ENCODE results near the gene CD200R1.

CD200R1 gene, protein sequence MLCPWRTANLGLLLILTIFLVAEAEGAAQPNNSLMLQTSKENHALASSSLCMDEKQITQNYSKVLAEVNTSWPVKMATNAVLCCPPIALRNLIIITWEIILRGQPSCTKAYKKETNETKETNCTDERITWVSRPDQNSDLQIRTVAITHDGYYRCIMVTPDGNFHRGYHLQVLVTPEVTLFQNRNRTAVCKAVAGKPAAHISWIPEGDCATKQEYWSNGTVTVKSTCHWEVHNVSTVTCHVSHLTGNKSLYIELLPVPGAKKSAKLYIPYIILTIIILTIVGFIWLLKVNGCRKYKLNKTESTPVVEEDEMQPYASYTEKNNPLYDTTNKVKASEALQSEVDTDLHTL

DNA sequence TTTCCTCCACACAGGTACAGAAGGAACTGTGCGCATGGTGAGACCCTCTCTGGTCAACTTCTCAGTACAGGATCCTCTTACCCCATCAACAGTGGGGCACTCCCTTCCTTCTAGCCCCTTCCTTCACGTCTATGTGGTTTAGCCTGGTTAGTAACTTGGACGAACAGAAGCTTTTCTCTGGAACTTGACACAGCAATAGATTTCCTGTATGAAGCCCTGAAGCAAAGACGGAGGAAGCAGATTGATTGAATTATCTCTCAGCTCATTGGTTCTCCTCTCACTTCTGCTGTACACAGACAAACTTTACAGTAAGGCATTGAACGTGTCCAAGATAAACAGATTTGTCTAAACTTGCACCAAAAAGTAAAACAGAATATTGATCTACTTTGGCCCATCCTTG is at the start of gene CD200R1:
CD200R1 (minus strand) TSS at position 210 of the 400 bp plus-strand sequence. CDS start 246 bp downstream, outside the sequence.
- DNase-seq = peak; percentile 45

DNA sequence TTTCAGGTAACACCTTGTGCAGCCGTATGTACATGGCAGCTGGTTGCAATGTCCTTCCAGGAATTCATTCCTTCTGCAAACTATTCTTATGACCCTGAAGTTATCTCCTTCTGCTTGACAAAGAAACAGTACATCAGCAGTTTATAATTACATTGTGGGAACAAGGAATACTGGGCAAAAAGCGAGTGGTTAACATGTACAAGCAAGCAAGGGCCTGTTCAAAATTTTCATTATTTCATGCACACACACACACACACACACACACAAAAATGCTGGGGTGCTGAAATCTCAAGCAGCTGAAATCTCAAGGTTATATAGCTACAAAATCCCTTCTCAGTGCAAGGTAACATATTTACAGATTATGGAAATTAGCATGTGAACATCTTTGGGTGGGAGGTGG is 46.6 kb upstream of the CD200R1 start:
- DNase-seq = no peak

DNA sequence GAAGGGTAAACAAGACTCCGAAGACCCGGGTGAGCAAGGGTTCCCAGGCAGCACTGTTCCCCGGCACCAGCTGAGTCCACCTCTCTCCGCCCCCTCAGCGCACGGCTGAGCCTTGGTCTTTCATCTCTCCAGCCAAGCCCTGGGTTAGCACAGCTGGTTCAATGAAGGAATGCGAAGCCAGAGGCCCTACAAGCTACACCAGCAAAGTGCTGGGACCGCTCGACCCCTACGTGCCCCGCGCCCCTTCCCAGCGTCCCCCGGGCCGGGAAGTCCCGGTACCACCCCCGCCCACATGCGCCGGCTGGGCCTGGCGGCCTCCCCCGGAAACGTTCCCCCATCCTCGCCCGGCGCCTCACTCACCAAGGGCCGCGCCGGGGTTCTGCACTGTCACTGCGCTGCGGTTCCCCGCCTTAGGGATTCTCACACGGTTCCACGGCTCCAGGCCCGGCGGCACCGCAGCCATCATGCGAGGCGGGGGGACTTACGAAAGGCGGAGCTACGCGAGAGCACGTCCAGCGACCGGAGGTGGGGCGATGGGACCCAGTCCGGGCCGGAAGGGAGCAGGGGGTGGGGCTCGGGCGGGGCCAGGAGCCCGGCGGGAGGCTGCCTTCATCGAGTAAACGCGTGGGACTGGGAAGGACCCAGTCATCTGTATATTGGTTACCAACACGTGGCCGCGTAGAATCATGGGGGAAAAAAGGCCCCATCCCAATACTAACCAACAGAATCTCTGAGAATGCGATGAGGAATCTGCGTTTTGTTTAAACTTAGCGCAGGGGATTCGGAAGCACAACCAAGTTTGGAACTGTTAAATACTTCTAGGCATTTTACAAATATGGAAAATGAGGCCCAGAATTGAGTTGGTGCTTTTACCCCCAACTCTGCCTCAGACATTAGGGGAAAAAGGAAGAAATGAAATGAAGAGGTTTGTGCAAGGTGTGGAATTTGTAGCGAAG is 44.6 kb upstream of the CD200R1 start:
- peak; percentile 88 for DNase-seq

DNA sequence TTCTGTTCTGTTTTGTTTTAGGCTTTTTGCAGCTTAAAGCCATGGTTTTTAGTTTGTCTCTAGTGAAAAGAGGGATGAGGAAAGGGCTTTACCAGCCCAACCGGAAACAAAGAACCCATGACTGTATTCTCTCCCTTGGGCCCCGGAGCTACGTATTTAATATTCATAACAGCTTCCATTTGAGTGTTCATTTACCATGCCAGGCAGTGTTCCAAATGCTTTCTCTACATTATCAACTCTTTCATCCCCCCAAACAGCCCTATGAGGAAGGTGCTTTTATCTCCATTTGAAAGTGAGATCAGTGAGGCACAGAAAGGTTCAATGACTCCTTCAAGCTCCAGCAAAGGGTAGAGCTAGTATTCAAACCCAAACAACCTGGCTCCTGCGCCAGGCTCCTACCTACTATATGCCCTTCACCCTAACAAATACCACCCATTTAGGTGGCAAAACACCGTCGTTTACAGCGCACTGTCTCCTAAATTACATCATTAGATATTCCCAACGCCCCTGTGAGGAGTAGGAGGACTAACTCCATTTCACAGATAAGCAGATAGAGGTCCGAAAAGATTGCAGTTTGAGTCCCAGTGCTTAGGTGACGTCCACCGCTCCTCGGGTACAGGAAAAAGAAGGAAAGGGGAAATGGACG is 43.8 kb upstream of the CD200R1 start:
- DNase-seq = peak; percentile 44

DNA sequence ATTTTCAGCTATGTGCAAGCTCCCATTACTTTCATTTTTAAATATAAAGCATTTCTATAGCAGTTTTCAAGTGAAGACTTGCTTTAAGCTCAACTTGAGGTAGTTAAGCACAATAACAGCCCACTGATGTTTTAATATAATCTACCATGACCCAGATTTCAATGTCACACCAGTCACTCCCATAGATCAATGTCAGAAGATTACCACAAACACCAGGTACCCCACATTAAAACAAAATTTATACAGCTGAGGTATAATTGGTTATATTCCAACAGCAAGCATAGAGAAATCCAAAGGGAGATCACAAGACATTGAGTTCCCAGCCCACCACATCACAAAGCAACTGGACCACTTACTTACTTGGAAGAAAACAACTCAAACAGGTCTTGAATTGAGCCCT is 38.7 kb upstream of the CD200R1 start:
- no peak for DNase-seq

DNA sequence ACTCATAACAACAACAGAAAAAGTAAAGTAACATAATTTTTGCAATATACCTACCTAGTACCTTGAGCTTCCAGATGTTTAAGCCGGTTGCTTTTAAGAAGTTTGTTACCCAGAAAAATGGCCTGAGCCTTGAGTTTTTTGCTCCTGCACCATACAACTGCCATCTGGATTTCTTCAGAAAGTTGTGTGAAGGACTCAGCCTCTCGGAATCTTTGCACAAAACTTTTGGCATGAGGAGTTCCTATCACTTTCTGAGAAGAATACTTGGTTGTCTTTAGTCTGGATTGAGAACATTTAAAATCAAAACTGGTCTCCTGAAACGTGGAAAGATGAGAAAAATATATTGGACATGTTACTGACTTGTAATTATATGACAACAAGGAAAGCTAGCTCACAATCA is 33.2 kb upstream of the CD200R1 start:
- no peak for DNase-seq

DNA sequence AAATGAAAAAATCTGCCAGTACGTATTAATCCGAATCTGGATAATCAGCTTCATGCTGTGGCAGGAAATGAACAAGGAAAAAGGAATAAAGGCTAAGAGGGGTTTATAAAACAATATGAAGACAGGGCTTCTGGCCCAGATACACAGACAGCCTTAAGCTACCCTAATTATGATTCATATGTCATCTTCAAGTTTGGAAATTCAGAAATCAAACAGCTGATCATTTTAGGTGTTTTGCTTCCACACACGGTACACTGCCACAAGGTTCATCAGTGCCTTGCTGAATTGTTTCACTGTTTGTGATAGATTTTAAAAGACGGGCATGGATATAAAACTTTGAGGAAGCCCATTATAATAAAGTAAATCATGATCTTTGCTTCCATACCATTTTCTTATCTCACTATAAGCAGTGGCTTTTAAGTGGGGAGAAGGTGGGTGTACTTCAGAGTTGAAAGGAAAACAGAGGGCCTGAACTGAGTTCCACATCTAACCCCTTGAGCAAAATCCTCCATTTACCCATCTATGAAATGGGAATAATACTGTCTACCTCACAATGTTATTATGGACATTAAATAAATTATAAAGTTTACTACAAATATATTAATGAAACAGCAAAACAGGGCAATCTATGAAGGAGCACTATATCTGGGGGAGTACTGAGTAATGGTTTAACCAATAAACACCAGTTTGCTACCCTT is 31.6 kb upstream of the CD200R1 start:
- DNase-seq = peak; percentile 47

DNA sequence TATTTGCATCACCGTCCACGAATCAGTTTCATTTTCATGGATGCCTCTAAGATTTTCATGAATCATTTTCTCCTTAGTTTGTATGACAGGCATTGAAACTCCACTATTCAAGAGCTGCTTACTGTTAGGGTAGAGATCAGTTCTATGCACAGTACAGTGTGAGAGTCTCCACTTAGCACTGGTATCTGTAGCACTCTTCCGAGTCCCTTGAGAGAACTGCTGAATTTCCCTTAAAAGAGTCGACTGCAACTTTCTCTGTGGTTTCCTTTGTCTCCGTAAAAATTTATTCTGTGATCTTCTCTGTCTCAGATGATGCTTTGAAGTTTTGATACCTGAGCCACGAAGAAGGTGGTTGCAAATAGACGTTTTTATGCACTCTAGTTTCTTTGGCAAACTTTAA is 30.7 kb upstream of the CD200R1 start:
- peak; percentile 77 for DNase-seq

DNA sequence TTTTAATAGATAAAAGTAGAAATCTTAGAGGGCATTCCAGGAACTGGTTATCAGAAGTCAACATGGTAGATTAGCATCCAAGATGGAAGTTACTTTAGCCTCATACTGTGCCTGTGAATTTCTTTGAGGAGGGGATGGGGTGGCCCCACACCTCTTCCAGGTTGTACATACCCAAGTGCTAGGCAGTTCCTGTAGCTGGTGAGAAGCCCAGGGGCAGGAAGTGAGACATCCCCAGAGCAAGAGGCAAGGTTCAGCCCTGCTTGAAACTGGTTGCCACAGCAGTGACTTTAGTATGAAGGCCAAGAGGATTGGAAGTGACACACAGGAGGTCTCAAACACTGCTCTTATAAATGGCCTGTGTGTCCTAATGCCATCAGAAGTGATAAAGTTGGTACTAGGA is 27.8 kb upstream of the CD200R1 start:
- DNase-seq = peak; percentile 59

DNA sequence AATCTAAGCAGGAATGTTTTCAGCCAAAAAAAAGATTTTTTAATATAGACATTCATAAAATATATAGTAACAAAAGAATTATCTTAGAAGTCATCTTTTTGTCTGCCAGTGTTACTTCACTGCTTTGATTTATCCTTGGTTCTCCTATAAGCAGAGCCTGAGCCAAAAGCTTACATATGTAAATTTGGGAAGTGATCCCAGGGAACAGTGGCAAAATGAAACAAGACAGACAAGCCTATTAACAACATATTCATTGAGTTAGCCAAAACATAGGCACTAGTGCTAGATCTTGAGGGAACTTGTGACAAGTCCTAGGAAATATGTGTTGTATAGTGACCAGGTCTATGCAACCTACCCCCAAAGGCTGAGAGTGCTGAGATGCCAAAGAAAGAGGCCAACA is 27.1 kb upstream of the CD200R1 start:
- no peak for DNase-seq

DNA sequence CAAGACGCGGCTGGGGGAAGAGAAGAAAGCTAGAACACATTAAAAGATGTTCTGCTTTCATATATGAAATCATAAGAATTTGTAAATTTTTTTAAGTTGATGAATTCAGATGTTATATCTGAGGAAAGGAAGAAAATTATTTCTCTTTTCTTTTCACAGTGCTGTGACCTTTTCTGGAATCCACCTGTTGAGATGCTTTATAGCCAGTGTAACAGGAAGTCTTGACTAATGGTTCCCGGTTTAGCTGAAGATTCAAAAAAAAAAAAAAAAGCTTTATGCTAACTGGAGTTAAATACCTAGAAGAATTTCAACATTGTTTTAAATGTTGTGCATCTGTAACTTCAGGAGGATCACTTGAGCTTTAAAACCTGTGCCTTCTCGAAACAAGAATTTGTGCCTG is 25.8 kb upstream of the CD200R1 start:
- DNase-seq = no peak

DNA sequence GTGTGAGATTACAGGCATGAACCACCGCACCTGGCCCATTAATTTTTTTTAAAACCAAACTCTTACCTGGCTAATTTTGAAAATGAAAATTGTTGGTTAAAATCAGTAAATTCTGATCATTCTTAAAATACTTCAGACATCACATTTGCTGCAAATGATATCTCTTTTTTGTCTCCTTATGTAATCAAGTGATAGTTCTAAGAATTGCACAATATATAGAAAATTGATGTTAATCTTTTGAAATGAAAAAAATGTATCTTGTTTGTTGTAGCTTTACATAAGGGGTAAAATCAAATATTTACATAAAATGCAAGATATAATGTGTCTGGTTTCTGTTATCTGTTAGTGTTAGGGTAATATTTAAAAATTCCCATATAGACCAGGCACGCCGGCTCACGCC is 20.9 kb upstream of the CD200R1 start:
- DNase-seq = no peak

DNA sequence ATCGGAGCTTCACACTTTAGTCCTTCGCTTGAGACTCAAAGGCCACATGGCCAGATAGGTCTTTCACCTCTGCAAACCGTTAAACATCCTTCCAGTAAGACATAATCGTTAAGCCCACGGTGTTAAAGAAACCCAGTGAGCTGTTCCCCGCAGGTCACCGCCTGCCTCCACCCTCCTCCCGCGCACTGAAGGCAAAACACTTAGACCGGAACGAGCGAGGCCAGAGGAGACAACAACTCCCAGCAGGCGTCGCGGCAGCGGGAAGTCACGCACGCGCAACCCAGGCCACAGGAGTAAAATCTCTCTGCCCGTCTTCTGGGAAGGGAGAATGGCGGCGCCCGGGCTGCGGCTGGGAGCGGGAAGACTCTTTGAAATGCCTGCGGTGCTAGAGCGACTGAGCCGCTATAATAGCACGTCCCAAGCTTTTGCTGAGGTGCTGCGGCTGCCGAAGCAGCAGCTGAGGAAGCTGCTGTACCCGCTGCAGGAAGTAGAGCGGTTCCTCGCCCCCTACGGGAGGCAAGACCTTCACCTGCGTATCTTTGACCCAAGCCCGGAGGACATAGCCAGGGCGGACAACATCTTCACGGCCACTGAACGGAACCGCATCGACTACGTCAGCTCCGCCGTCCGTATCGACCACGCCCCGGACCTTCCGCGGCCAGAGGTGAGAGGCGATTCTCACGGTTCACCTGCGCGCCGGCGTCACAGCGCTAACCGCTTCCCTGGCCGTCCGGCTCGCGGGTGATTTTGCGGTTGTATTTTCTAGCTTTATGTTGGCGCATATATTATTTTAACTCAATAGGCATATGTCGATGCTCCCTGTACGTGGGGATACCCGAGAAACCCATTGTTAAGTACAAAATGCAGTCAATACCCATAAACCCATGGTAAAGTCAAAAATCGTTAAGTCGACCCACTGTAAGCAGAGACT is 16.0 kb upstream of the CD200R1 start, which contains the start of gene GTPBP8:
GTPBP8 (plus strand) TSS at position 313 of the 931 bp plus-strand sequence; CDS start at position 329, 16 bp downstream.
- peak; percentile 89 for DNase-seq

DNA sequence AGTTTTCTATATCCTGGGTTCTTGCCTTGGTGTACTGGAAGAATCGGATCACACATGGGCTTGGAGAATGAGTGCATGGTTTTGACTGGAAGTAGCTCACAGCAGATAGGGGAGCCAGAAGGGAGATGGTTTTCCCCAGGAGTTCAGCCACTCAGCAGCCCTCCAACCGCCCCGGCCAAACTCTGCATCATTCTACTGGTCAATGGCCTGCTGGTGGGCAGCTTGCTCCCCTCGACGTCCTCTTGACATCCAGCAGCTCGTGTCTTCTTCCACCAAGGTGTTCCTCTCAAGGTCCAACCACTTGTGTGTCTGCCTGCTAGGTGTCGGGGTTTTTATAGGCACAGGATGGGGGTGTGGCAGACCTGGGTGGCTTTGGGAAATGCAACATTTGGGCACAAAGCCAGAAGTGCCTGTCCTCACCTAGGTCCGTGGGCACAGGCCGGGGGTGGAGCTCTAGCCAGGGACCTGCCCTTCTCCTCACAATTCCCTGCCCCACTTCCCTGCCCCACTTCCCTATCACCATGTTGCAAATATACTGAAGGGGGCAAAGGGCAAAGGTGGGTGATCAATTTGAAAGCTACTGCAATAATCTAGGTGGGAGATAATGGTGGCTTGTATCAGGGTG is 12.9 kb upstream of the CD200R1 start:
- DNase-seq = no peak

DNA sequence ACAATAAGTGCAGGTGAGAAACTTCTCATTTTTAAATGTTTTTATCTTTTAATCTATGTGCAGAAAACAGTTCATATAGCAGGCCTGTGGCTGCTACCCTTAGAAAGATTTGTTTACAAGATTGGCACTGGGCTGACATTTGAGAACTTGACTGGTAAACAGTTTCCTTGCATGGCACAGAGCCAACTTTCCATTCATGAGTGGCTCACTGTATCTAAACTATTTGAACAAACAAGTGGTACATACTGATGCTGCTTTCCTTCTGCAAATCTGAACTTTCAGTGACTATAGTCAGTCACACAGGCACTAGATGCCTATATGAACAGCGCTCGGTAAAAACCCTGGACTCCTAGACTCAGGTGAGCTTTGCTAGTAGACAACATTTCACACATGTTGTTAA is 9.6 kb upstream of the CD200R1 start:
- DNase-seq = peak; percentile 59

DNA sequence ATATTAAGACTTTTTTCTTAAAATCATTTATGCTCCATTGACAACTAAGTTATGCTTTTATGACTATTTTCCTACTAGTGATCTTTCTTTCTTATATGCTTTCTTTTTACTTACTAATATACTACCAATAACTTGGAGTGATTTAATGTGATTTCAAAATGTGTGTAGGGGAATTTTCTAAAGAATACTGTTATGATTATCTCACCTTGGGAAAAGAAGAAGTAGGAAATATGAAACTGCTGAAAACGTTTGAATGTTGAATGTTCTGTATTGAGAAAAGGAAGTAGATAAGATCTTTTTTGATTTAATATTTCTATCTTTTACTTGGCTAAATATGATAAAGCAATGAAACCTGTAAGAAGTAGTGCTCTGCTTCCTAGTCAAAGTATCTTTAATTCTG is 7.8 kb upstream of the CD200R1 start:
- no peak for DNase-seq

DNA sequence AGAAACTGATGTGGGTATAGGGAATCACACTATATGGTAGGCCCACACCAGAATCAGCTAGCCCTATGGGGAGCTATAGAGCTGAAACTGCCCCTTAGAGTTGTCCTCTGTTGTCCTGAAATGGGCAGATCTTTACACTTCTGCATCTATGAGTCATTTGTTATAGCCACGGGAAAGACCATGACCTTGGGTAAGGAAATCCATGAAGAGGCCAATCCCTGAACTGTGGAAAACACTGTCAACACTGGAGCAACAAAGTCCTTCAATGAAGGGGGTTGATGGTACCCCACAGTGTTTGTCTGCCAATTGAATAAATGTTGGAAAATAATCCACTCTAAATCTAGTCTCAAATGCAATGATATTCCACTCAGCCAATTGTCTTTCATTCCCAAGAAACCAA is 5.2 kb upstream of the CD200R1 start:
- DNase-seq = no peak

DNA sequence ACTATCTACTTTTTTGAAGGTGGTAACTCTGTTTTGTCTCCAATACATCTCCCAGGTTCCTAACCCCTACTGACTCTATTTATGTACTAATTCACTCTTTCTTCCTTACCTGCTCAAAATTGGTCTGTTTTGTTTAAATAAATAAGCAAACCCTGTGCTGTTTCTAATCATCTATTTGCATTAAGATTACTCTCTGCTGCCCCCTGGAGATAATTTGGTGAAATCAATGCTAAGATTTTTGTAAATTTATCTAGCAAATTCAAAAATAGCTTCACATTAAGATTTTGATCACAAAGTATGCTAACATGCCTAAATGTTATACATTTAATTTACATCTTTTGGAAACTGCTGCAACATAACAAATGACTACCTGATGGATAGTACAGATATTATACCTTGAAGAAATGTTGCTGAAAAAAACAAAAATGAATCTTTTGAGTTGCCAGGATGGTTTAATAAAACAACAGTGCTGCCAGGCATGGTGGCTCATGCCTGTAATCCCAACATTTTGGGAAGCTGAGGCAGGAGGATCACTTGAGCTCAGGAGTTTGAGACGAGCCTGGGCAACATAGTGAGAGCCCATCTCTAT is 4.4 kb upstream of the CD200R1 start:
- peak; percentile 78 for DNase-seq

DNA sequence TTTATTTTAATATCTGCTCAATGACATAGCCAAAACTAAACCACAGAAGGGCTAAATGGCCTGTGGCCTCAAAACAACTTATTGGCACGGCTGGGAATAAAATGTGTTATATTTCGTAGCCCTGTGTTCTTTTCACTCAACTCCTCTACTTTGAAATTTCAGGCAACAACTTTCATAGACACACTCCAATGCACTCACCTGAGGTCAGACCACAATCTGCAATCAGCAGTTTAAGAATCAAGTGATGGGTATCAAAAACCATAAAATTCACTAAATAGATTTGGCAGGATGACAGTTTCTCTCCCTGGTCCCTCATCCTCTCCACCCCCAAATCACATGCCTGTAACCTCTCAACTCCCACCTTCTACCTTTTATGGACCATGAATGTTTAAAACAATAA is 2.0 kb upstream of the CD200R1 start:
- DNase-seq = no peak

DNA sequence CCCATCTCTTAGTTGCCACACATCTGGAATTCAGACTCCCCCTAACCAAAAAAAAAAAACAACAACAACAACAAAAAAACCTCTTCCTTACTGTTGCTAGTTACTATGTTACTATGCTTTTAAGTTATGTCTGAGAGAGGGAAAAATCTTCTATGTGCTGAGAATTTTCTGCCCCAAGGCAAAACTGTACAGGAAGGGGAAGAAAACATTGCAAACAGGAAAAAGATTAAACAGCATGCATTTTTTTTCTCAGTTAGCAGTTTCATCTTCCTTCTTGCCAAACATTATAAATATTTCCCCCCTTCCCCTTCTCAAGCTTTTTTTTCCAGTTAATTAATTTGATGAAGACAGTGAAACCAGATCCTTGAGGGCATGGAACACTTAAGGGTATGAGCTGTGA is 1.1 kb upstream of the CD200R1 start:
- no peak for DNase-seq

DNA sequence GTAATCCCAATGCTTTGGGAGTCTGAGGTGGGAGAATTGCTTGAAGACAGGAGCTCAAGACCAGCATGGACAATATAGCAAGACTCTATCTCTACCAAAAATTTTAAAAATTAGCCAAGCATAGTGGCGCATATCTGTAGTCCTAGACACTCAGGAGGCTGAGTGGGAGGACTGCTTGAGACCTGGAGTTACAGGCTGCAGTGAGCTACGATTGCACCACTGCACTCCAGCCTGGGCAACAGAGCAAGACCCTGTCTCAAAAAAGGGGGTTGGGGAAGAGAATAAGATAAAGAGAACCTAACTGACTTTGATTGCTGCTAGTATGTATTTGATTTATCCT is 755 bp downstream of the CD200R1 start:
- no peak for DNase-seq
